HG03103 (cell line): ENCODE data around the gene ACKR3.

Source experiments
- ATAC-seq: cut with Tn5 transposase; IDR thresholded peaks from one replicate; pipeline ENCODE4 v1.9.1; 2021; ENCODE audit warnings: low read depth; ENCODE audit not compliant: unreplicated experiment

The ACKR3 gene

GRCh38 chr2:236566596-236566995 is 3.0 kb upstream of the ACKR3 start:
- ATAC-seq: no peak

GRCh38 chr2:236568068-236568921 is 1.3 kb upstream of the ACKR3 start:
- ATAC-seq: peak; percentile 37

GRCh38 chr2:236568922-236569572 is 578 bp upstream of the ACKR3 start:
- ATAC-seq: no peak

GRCh38 chr2:236570081-236570868 is 650 bp downstream of the ACKR3 start:
- no peak for ATAC-seq

- ATAC-seq: no peak
Measured at GRCh38 chr2:236571145-236571544, 1.5 kb downstream of the ACKR3 start.

- no peak for ATAC-seq
Measured at GRCh38 chr2:236572482-236572881, 2.9 kb downstream of the ACKR3 start.

GRCh38 chr2:236573066-236573929 is 3.7 kb downstream of the ACKR3 start:
- no peak for ATAC-seq

- no peak for ATAC-seq
Measured at GRCh38 chr2:236574000-236574399, 4.4 kb downstream of the ACKR3 start.

- ATAC-seq: no peak
Measured at GRCh38 chr2:236574424-236575145, 5.0 kb downstream of the ACKR3 start.

- ATAC-seq: no peak
Measured at GRCh38 chr2:236575510-236575909, 5.9 kb downstream of the ACKR3 start.

GRCh38 chr2:236576087-236576486 is 6.5 kb downstream of the ACKR3 start:
- ATAC-seq: no peak

GRCh38 chr2:236576953-236577352 is 7.3 kb downstream of the ACKR3 start:
- no peak for ATAC-seq

GRCh38 chr2:236577481-236578410 is 8.1 kb downstream of the ACKR3 start:
- no peak for ATAC-seq

GRCh38 chr2:236578411-236578846 is 8.8 kb downstream of the ACKR3 start:
- ATAC-seq: no peak

- ATAC-seq: no peak
Measured at GRCh38 chr2:236579048-236579745, 9.6 kb downstream of the ACKR3 start.

- ATAC-seq: no peak
Measured at GRCh38 chr2:236579746-236580315, 10.2 kb downstream of the ACKR3 start.

- ATAC-seq: no peak
Measured at GRCh38 chr2:236580746-236581355, 11.2 kb downstream of the ACKR3 start.
